Uterus (tissue), 4 donors: ENCODE data around the gene URB1. TPM values are rescaled to one million over a fixed set of nuclear protein-coding genes. Genes with fewer than 3 reads are reported as not detected.
"Not testable (repeated sequence)": the region's sequence is repeated elsewhere in the genome, so short reads cannot be mapped to it uniquely, and the experiment has no call there.

Experiments used
- DNase-seq, 2 donors: peaks; one replicate each; pipeline ENCODE4 v3.0.0-alpha.2; 2019 to 2020
- H3K27ac ChIP-seq, 2 donors: fragments of 200-600 bp; sonication (generic); 1 replicate in 1 of 2; 2 replicates in 1 of 2; pipeline ENCODE4 v1.5.1; 2016 to 2018
- H3K27me3 ChIP-seq, 2 donors: fragments of 200-600 bp; sonication (generic); one replicate each; pipeline ENCODE4 v1.5.1; 2018 to 2019; ENCODE audit warnings: control low read depth in 1 of 2
- H3K36me3 ChIP-seq, 2 donors: fragments of 200-600 bp; sonication (generic); one replicate each; pipeline ENCODE4 v1.5.1; 2019; ENCODE audit warnings: control low read depth in 1 of 2
- H3K4me1 ChIP-seq, 2 donors: fragments of 200-600 bp; sonication (generic); one replicate each; pipeline ENCODE4 v1.5.1; 2018 to 2019; ENCODE audit warnings: control low read depth in 1 of 2
- H3K4me3 ChIP-seq, 2 donors: fragments of 200-600 bp; sonication (generic); 1 replicate in 1 of 2; 2 replicates in 1 of 2; pipeline ENCODE4 v1.5.1; 2018 to 2019; ENCODE audit warnings: mild to moderate bottlenecking in 1 of 2
- H3K9me3 ChIP-seq, 2 donors: fragments of 200-600 bp; sonication (generic); one replicate each; pipeline ENCODE4 v1.5.1; 2019; ENCODE audit warnings: control low read depth in 1 of 2
- POLR2A ChIP-seq, 2 donors: fragments of 450-650 bp; IDR thresholded peaks; one replicate each; pipeline ENCODE4 v1.6.1; 2016; ENCODE audit warnings: antibody characterized with exemption in 2 of 2, mild to moderate bottlenecking in 1 of 2, moderate library complexity in 1 of 2
- intact Hi-C: fragments of 100-400 bp; cut with DNase I; formaldehyde crosslinking; loops from one replicate; pipeline ENCODE4 v1.15.1; 2023; ENCODE audit warnings: low total_unique reads
- total RNA-seq, 4 donors: library from RNA; depleted of rRNA in 3 of 4; stranded (reverse); fragments of >200 nt in 3 of 4; gene quantifications; one replicate each; pipeline versions ENCODE4 v1.1.0 to v1.2.4, GENCODE V29; 2014 to 2023
- TF ChIP-seq, protein P1 (sequence below), 4 experiments: fragments of 200-600 bp in 2 of 4; fragments of 450-650 bp in 2 of 4; sonication (generic) in 2 of 4; IDR thresholded peaks; one replicate each; pipeline ENCODE4 v1.5.1; 2016 to 2019; ENCODE audit warnings: antibody characterized with exemption in 4 of 4, mild to moderate bottlenecking in 2 of 4, moderate library complexity in 1 of 4
- donor health status: DM: yes; HTN: yes; CAD: no.

URB1 gene
- total RNA-seq, 4 donors from 2014 or later = 11.8 to 31.0 (median 26.0) TPM

GRCh38 chr21:32314806-32315205, 78.0 kb downstream of the URB1 start:
- Histone ChIP-seq H3K27ac (no peak overlapping the region), H3K4me3 (no peak overlapping the region), H3K27me3 (no peaks in the 10 kb centered on the region), H3K36me3 (no peaks in the 10 kb centered on the region), H3K4me1 (no peaks in the 10 kb centered on the region), H3K9me3 (no peaks in the 10 kb centered on the region)
- intact Hi-C loops = no loop called here
- TF ChIP-seq POLR2A (IDR thresholded peaks at IDR 0.05) = no peak
- TF ChIP-seq, protein P1, sequence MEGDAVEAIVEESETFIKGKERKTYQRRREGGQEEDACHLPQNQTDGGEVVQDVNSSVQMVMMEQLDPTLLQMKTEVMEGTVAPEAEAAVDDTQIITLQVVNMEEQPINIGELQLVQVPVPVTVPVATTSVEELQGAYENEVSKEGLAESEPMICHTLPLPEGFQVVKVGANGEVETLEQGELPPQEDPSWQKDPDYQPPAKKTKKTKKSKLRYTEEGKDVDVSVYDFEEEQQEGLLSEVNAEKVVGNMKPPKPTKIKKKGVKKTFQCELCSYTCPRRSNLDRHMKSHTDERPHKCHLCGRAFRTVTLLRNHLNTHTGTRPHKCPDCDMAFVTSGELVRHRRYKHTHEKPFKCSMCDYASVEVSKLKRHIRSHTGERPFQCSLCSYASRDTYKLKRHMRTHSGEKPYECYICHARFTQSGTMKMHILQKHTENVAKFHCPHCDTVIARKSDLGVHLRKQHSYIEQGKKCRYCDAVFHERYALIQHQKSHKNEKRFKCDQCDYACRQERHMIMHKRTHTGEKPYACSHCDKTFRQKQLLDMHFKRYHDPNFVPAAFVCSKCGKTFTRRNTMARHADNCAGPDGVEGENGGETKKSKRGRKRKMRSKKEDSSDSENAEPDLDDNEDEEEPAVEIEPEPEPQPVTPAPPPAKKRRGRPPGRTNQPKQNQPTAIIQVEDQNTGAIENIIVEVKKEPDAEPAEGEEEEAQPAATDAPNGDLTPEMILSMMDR (IDR thresholded peaks at IDR 0.05) = no peak
- no peak for DNase-seq

DNA sequence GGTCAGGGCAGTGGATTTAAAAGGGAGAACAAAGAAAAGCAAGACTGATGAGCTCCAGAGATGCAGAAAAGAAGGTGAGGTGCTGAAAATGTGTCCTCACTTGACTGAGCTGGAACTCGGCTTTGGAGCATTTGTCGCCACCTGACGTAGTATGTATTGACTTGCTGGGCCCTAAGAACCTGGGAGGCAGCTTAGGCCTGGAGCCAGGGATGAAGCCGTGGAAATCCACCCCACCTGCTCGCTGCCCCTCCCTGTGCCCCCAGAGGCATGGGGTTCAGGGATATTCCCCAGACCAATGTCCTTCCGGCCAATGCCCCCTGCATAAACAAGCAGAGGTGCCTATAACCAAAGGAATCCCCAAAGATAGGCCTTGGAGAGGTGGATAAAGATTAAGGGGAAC, 79.8 kb downstream of the URB1 start:
- no peak overlapping the region for H3K27ac ChIP-seq

DNA sequence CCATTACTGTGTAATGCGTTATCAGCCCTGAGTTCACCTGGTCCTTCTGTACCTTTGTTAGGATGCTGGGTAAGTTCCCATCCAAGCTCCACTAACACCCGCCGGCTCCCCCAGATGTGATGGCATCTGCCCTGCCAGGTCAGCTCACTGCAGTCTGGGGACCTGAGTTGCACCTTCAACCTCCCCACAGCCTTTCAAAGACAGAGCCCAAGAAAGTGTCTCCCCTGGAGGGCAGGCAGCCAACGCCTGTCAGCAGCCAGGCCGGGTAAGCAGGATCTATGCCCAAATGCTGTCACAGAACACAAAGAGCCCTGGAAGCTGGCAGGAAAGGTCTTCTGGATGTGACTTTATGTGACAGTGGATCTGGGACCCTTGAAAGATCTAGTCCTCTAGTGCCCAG, 80.5 kb downstream of the URB1 start:
- H3K36me3 ChIP-seq = no peaks in the 10 kb centered on the region
- intact Hi-C loops = no loop called here

More for the DNA sequence above, 79.8 kb downstream of the URB1 start:
- H3K9me3 ChIP-seq = no peaks in the 10 kb centered on the region
- no peak overlapping the region for H3K4me3 ChIP-seq
- TF ChIP-seq POLR2A (IDR thresholded peaks at IDR 0.05) = no peak
- TF ChIP-seq, protein P1 (IDR thresholded peaks at IDR 0.05) = no peak
- no peaks in the 10 kb centered on the region for H3K4me1 ChIP-seq
- no peaks in the 10 kb centered on the region for H3K36me3 ChIP-seq
- intact Hi-C loops = no loop called here
- H3K27me3 ChIP-seq = no peaks in the 10 kb centered on the region
- DNase-seq = no peak

DNA sequence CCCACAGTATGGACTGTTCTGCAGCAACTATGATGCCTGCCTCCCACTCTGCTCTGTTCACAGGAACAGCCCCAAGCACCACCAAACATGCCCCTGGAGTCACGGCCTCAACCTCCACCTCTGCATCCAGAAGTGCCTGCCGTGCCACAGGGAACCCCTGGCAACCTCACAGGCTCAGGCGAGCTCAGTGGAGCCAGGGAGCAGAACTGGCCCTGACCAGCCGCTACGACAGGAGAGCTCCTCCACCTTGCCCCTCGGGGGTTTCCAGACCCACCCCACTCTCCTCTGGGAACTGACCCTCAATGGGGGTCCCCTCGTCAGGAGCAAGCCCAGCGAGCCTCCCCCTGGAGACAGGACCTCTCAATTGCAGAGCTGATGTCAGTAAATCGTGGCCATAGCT, 81.2 kb downstream of the URB1 start:
- intact Hi-C loops = no loop called here
- Histone ChIP-seq H3K4me1 (no peaks in the 10 kb centered on the region), H3K27me3 (no peaks in the 10 kb centered on the region), H3K4me3 (no peak overlapping the region), H3K36me3 (no peaks in the 10 kb centered on the region), H3K27ac (no peak overlapping the region), H3K9me3 (no peaks in the 10 kb centered on the region)
- no peak for DNase-seq
- TF ChIP-seq, protein P1 (IDR thresholded peaks at IDR 0.05) = no peak
- TF ChIP-seq POLR2A (IDR thresholded peaks at IDR 0.05) = no peak

More for the DNA sequence above, 80.5 kb downstream of the URB1 start:
- TF ChIP-seq, protein P1 (IDR thresholded peaks at IDR 0.05) = no peak
- no peak for TF ChIP-seq POLR2A (IDR thresholded peaks at IDR 0.05)
- Histone ChIP-seq H3K27me3 (no peaks in the 10 kb centered on the region), H3K4me1 (no peaks in the 10 kb centered on the region), H3K4me3 (no peak overlapping the region), H3K27ac (no peak overlapping the region), H3K9me3 (no peaks in the 10 kb centered on the region)
- no peak for DNase-seq

GRCh38 chr21:32310976-32311375, 81.8 kb downstream of the URB1 start:
- H3K4me3 ChIP-seq, intact Hi-C loops, H3K27me3 ChIP-seq, H3K4me1 ChIP-seq, H3K9me3 ChIP-seq, H3K36me3 ChIP-seq, DNase-seq, H3K27ac ChIP-seq: not testable (repeated sequence)

DNA sequence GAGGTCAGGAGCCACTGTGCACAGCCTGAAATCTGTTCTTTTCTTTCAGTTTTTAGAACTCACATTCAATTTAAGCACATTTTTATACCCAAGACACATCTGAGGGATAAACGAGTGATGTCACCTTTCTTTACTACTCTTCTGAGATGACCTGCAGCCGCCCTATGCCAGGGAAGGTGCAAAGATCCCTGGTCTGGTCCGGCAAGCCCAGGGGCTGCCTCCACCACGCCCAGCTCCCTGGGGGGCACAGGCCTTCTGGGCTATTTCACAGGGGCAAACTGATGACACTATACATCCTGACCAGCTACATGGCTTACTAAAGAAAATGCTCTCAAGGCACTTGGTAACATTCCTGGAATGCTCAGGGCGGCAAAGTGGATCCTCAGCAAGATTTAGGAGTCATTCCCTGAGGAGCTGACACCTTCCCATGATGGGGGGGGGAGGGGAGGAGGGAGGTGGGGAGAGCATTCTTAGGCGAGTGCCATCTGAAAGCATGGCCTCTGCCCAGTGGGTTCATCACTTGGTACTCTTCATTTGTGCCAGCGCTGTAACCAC, 82.8 kb downstream of the URB1 start:
- intact Hi-C loops = no loop called here
- H3K9me3 ChIP-seq = no peaks in the 10 kb centered on the region
- no peaks in the 10 kb centered on the region for H3K4me1 ChIP-seq
- no peaks in the 10 kb centered on the region for H3K27me3 ChIP-seq
- no peak for DNase-seq
- no peaks in the 10 kb centered on the region for H3K36me3 ChIP-seq
- no peak for TF ChIP-seq POLR2A (IDR thresholded peaks at IDR 0.05)
- TF ChIP-seq, protein P1 (IDR thresholded peaks at IDR 0.05) = no peak
- H3K4me3 ChIP-seq = no peak overlapping the region
- no peak overlapping the region for H3K27ac ChIP-seq
